T47D (cell line): ENCODE results near the gene CXCL1.

Experiments used
- DNase-seq, 2 experiments: peaks; one replicate each; pipeline versions ENCODE4 v3.0.0 to v3.0.0-alpha.2; 2011 to 2012; ENCODE audit warnings: low read depth in 1 of 2, low spot score in 1 of 2
- JUND ChIP-seq: IDR thresholded peaks from 2 replicates; pipeline ENCODE4 v1.6.1; 2012; ENCODE audit warnings: low read depth
- in situ Hi-C: cut with HindIII; loops from 2 replicates; pipeline ENCODE4 v1.10.0; 2016; ENCODE audit warnings: low sequenced_read_pairs, low pct_unique_long_range_greater_than_20kb

The CXCL1 gene

GRCh38 chr4:73841243-73841925 lies 27.8 kb upstream of the CXCL1 start:
- in situ Hi-C loops, result no loop called here
- TF ChIP-seq JUND, result no peak

GRCh38 chr4:73842696-73843095 lies 26.5 kb upstream of the CXCL1 start:
- in situ Hi-C loops, result no loop called here
- DNase-seq, result no peak
- TF ChIP-seq JUND, result no peak

More at GRCh38 chr4:73841243-73841925, 27.8 kb upstream of the CXCL1 start:
- no peak for DNase-seq

- in situ Hi-C loops, result no loop called here
- no peak for DNase-seq
- no peak for TF ChIP-seq JUND
Observed at GRCh38 chr4:73843369-73843768, 25.8 kb upstream of the CXCL1 start.

DNA sequence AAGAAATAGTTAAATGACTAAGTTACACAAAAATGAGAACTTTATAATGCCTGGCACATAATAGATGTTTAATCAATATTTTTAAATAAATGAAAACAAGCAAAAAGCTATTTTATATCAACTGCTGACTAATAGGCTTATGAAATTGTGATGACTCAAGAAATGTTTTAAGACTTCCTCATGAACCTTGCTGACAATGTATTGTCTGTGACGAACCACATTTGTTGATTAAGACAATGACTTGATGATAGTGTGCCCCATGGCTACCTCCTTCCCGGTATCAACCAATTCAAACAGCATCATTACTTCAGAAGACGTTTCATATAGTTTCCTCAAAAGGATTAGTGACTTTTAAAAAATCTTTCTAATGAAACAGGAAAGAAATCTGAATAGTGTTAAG lies 24.8 kb upstream of the CXCL1 start:
- in situ Hi-C loops, result no loop called here
- no peak for TF ChIP-seq JUND
- no peak for DNase-seq

DNA sequence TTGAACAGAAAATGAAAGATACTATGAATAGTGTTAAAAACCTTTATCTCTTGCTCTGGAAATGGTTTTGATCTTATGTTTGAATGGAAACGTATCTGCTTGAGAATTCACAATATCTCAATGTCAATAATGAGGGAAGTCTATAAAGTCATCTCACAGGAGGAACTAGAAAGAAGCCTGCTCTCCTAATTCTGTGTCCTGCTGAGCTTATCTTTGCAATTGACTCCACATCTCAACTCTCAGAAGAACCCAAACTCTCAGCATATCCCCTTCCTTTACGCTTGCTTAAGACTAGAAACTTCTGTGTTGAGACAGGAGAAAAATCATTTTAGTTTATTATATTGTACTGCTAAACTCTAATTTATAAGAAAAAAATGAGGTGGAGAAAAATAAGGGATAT lies 24.4 kb upstream of the CXCL1 start:
- in situ Hi-C loops, result no loop called here
- no peak for TF ChIP-seq JUND
- DNase-seq, result no peak

DNA sequence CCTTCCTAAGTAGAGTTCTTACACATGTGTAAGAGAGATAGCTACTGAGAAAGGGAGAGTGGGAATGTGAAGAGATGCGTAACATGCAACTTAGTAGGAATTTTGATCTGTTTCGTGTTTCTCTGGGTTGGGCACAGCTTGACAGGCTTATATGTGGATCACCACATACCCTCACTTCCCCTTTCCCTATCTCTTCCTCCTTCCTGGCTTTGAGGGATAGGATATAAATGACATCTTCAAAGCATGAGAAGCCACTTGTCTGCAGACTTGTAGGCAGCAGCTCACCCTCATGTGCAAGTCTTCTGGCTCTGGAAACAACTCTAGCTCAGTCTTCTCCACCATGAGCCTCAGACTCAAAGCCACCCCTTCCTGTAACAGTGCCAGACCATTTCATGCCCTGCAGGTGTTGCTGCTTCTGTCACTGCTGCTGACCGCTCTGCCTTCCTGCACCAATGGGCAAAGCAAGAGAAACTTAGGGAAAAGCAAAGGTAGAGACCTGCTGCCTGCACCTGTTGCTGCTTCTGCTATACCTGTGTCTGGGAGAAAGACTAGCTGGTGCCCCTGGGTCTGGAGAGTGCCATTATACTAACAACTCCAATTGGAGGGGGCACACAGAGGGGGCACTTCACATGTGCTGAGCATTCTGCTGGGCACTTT lies 21.5 kb upstream of the CXCL1 start:
- DNase-seq, result no peak
- no peak for TF ChIP-seq JUND
- in situ Hi-C loops, result no loop called here

- no peak for DNase-seq
- no peak for TF ChIP-seq JUND
- in situ Hi-C loops, result no loop called here
Observed at GRCh38 chr4:73848183-73848777, 20.9 kb upstream of the CXCL1 start.

- no peak for TF ChIP-seq JUND
- in situ Hi-C loops, result no loop called here
- no peak for DNase-seq
Observed at GRCh38 chr4:73850261-73850970, 18.8 kb upstream of the CXCL1 start.

- no peak for TF ChIP-seq JUND
Observed at GRCh38 chr4:73851293-73851692, 17.9 kb upstream of the CXCL1 start.

DNA sequence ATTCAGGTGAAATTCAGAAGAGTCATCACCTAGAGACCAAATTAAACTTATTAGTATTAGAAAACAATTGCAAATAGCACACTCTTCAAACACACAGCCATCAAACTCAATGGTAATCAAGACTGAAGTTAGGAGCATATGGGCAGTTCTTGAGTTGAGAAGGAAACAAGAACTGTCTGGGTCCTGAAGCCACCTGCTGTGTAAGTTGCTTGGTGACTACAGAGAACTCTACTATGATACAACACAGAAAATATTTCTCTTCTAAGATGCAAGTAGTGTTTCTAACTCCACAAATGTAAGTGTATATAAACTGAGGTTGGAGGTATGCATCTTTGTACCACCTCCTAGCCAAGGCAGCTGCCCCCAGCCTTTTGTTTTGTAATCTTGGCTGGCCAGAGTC lies 16.4 kb upstream of the CXCL1 start:
- in situ Hi-C loops, result no loop called here
- no peak for TF ChIP-seq JUND
- no peak for DNase-seq

More at GRCh38 chr4:73851293-73851692, 17.9 kb upstream of the CXCL1 start:
- no peak for DNase-seq
- in situ Hi-C loops, result no loop called here

- in situ Hi-C loops, result no loop called here
- no peak for DNase-seq
Observed at GRCh38 chr4:73853246-73853704, 15.9 kb upstream of the CXCL1 start, which contains the start of gene PF4V1. PF4V1 (plus strand) TSS chr4:73853296; CDS start chr4:73853363, 67 bp downstream.

GRCh38 chr4:73853718-73854473 lies 15.3 kb upstream of the CXCL1 start:
- TF ChIP-seq JUND, result no peak
- no peak for DNase-seq
- in situ Hi-C loops, result no loop called here

More at GRCh38 chr4:73853246-73853704, 15.9 kb upstream of the CXCL1 start, which contains the start of gene PF4V1:
- TF ChIP-seq JUND, result no peak
